MCF 10A (cell line): ENCODE results near the gene CFAP46. TPM values are rescaled to one million over a fixed set of nuclear protein-coding genes. Genes with fewer than 3 reads are reported as not detected.

ENCODE experiments used
- BruUV-seq: library from RNA; stranded (reverse); fragments of 400-500 nt; replicated peaks from 2 replicates; lab custom pipeline; 2021; lab: Mats Ljungman, UMichigan
- CTCF ChIA-PET: fragments of 300-600 bp; sonication (Branson Sonifier 250); formaldehyde crosslinking; extraction: SDS; loops from one replicate; lab custom pipeline; 2021; ENCODE audit warnings: antibody characterized with exemption, inconsistent platforms; lab: Yijun Ruan, JAX
- POLR2A ChIA-PET: fragments of 300-600, 350-650 bp; sonication (Branson Sonifier 250); formaldehyde crosslinking; extraction: SDS; loops from one replicate; lab custom pipeline; 2020; ENCODE audit warnings: antibody characterized with exemption, inconsistent platforms; lab: Yijun Ruan, JAX
- DNase-seq: peaks from one replicate; pipeline ENCODE4 v3.0.0-alpha.2; 2018; ENCODE audit not compliant: unreplicated experiment
- H3K27ac Mint-ChIP-seq: one replicate; pipeline ENCODE4 v1.8.0; 2022; ENCODE audit warnings: mild to moderate bottlenecking, low read depth, mixed read lengths; ENCODE audit not compliant: unreplicated experiment
- H3K27me3 Mint-ChIP-seq: one replicate; pipeline ENCODE4 v1.8.0; 2022; ENCODE audit warnings: mixed read lengths; ENCODE audit not compliant: insufficient read depth, unreplicated experiment
- H3K36me3 Mint-ChIP-seq: one replicate; pipeline ENCODE4 v1.8.0; 2022; ENCODE audit warnings: mild to moderate bottlenecking, moderate library complexity, mixed read lengths; ENCODE audit not compliant: insufficient read depth, unreplicated experiment
- H3K4me1 Mint-ChIP-seq: one replicate; pipeline ENCODE4 v1.8.0; 2022; ENCODE audit warnings: mixed read lengths; ENCODE audit not compliant: insufficient read depth, unreplicated experiment
- H3K4me3 Mint-ChIP-seq: one replicate; pipeline ENCODE4 v1.8.0; 2022; ENCODE audit warnings: mild to moderate bottlenecking, moderate library complexity, mixed read lengths; ENCODE audit not compliant: unreplicated experiment
- H3K9me3 Mint-ChIP-seq: one replicate; pipeline ENCODE4 v1.8.0; 2022; ENCODE audit warnings: mixed read lengths; ENCODE audit not compliant: unreplicated experiment
- intact Hi-C: fragments of 100-400 bp; cut with micrococcal nuclease; formaldehyde crosslinking; loops from 2 replicates; pipeline ENCODE4 v1.14.1; 2022
- total RNA-seq: library from RNA; stranded (reverse); gene quantifications from 2 replicates; pipeline ENCODE4 v1.2.3, GENCODE V29; 2022
- TF ChIP-seq, protein P1 (sequence below): fragments of 200-600 bp; IDR thresholded peaks from one replicate; pipeline ENCODE4 v1.8.0; 2022; ENCODE audit warnings: antibody characterized with exemption, mild to moderate bottlenecking; ENCODE audit not compliant: unreplicated experiment

Gene CFAP46
- total RNA-seq, 1 experiment from 2014 or later: 0.33 TPM

- intact Hi-C loops: no loop called here
- BruUV-seq: no TSS peak
- CTCF ChIA-PET: no interaction called here
- TF ChIP-seq, protein P1, sequence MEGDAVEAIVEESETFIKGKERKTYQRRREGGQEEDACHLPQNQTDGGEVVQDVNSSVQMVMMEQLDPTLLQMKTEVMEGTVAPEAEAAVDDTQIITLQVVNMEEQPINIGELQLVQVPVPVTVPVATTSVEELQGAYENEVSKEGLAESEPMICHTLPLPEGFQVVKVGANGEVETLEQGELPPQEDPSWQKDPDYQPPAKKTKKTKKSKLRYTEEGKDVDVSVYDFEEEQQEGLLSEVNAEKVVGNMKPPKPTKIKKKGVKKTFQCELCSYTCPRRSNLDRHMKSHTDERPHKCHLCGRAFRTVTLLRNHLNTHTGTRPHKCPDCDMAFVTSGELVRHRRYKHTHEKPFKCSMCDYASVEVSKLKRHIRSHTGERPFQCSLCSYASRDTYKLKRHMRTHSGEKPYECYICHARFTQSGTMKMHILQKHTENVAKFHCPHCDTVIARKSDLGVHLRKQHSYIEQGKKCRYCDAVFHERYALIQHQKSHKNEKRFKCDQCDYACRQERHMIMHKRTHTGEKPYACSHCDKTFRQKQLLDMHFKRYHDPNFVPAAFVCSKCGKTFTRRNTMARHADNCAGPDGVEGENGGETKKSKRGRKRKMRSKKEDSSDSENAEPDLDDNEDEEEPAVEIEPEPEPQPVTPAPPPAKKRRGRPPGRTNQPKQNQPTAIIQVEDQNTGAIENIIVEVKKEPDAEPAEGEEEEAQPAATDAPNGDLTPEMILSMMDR: no peak
- no peaks in the 10 kb centered on the region for H3K36me3 Mint-ChIP-seq
- H3K4me1 Mint-ChIP-seq: peaks cover 6% of the 10 kb centered on the region
- H3K4me3 Mint-ChIP-seq: no peak overlapping the region
- H3K27ac Mint-ChIP-seq: no peak overlapping the region
- POLR2A ChIA-PET: no interaction called here
- H3K9me3 Mint-ChIP-seq: no peaks in the 10 kb centered on the region
- no peak for DNase-seq
- H3K27me3 Mint-ChIP-seq: peaks cover 52% of the 10 kb centered on the region
These were observed 84.0 kb downstream of the CFAP46 start for GRCh38 chr10:132858121-132859081.

GRCh38 chr10:132856869-132857524, 85.4 kb downstream of the CFAP46 start:
- ChIA-PET CTCF (interaction anchor here (0.7 kb wide), 1 partner anchor 12 kb away, joined by 3 read pairs; no protein-coding TSS in a partner anchor), POLR2A (no interaction called here)
- Mint-ChIP-seq H3K4me1 (peaks cover 6% of the 10 kb centered on the region), H3K36me3 (no peaks in the 10 kb centered on the region), H3K9me3 (no peaks in the 10 kb centered on the region), H3K27ac (no peak overlapping the region), H3K27me3 (peaks cover 62% of the 10 kb centered on the region), H3K4me3 (no peak overlapping the region)
- intact Hi-C loops: no loop called here
- no TSS peak for BruUV-seq
- no peak for DNase-seq
- TF ChIP-seq, protein P1: no peak

DNA sequence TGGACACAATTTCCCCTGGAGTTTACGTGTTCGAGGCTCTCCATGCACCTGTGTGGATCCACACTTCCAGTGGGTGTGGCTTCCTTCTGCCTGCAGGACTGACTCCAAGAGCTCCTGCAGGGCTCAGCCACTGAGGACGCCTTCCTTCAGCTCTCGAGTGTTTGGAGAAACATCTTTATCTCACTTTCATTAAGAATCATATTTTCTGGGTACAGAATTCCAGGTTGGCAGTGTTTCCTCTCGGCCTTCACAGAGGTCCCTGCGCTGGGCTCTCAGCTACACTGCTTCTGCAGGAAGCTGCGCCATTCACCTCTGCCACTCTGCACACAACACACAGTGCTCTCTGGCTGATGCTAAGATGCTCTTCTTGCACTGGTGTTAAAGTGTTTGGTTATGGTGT, 86.5 kb downstream of the CFAP46 start:
- H3K4me1 Mint-ChIP-seq: peaks cover 6% of the 10 kb centered on the region
- CTCF ChIA-PET: no interaction called here
- H3K9me3 Mint-ChIP-seq: no peaks in the 10 kb centered on the region
- intact Hi-C loops: no loop called here
- BruUV-seq: no TSS peak
- DNase-seq: no peak
- no peak overlapping the region for H3K4me3 Mint-ChIP-seq
- no peak overlapping the region for H3K27ac Mint-ChIP-seq
- H3K36me3 Mint-ChIP-seq: no peaks in the 10 kb centered on the region
- H3K27me3 Mint-ChIP-seq: peaks cover 66% of the 10 kb centered on the region
- POLR2A ChIA-PET: interaction anchor here (1.2 kb wide), 1 partner anchor 48 kb away, joined by 4 read pairs; no protein-coding TSS in a partner anchor
- TF ChIP-seq, protein P1: no peak

GRCh38 chr10:132851451-132851850, 90.9 kb downstream of the CFAP46 start:
- DNase-seq: no peak
- H3K9me3 Mint-ChIP-seq: no peaks in the 10 kb centered on the region
- TF ChIP-seq, protein P1: no peak
- H3K27me3 Mint-ChIP-seq: peaks cover 54% of the 10 kb centered on the region
- H3K4me1 Mint-ChIP-seq: no peaks in the 10 kb centered on the region
- CTCF ChIA-PET: no interaction called here
- no peak overlapping the region for H3K27ac Mint-ChIP-seq
- H3K36me3 Mint-ChIP-seq: no peaks in the 10 kb centered on the region
- intact Hi-C loops: no loop called here
- no peak overlapping the region for H3K4me3 Mint-ChIP-seq
- BruUV-seq: no TSS peak
- POLR2A ChIA-PET: no interaction called here
